ENCODE measurements around the gene R3HDM1.
"Not testable (repeated sequence)": the region's sequence is repeated elsewhere in the genome, so short reads cannot be mapped to it uniquely, and the experiment has no call there.

Gene R3HDM1

GRCh38 chr2:135641156-135642068, 110.1 kb downstream of the R3HDM1 start:
- no peak for DNase-seq (ENCODE audit: low read depth in 1 of 2, low spot score in 1 of 2)

- no peak for DNase-seq (ENCODE audit: low read depth in 1 of 2, low spot score in 1 of 2)
Observed at GRCh38 chr2:135647836-135648579, 116.7 kb downstream of the R3HDM1 start.

GRCh38 chr2:135650721-135651120, 119.4 kb downstream of the R3HDM1 start:
- no peak for DNase-seq (ENCODE audit: low read depth in 1 of 2, low spot score in 1 of 2)

DNA sequence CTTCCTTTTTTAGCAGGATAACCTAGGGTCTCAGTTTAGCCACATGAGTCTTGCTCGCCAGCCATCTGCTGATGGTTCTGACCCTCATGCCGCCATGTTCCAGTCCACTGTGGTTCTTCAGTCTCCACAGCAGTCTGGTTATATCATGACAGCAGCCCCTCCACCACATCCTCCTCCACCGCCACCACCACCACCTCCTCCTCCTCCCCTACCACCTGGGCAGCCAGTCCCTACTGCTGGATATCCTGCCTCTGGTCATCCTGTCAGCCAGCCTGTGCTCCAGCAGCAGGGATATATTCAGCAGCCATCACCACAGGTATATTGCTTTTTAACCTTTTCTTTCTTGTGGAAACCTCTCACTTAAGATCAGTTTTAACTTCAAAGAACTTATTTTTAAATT, 120.4 kb downstream of the R3HDM1 start:
- DNase-seq (ENCODE audit: low read depth in 1 of 2, low spot score in 1 of 2) = no peak

DNA sequence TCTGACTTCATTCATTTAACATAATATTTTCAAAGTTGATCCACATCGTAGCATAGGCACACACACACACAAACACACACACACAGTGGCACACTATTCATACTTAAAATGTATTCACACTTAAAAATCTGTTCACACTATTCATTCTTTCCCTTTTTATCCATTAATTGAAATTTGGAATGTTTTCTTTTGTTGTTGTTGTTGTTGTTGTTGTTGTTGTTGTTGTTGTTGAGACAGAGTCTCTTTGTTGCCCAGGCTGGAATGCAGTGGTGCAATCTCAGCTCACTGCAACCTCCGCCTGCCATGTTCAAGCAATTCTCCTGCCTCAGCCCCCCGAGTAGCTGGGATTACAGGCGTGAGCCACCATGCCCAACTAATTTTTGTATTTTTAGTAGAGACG, 123.0 kb downstream of the R3HDM1 start:
- not testable (repeated sequence) for DNase-seq (ENCODE audit: low read depth in 1 of 2, low spot score in 1 of 2)

- DNase-seq (ENCODE audit: low read depth in 1 of 2, low spot score in 1 of 2) = no peak
Observed at GRCh38 chr2:135657806-135658582, 126.7 kb downstream of the R3HDM1 start.

DNA sequence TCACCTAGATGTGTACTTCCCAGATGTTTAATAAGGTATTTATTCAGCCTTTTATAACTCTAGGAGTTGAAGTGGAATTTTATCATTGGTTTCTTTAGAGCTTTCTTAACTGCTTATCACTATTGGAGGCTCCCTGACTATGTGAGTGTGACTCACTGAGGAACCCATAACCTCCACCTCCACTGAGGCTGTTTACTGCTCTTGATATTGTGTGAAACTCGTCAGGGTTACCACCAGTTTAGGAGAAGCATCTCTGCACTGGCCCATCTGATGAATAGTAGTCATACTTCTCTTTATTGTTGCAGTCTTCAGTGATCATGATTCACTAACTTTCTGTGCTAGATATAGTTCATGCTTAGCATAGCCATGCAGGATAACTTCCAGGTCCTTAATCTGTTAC, 130.8 kb downstream of the R3HDM1 start:
- DNase-seq (ENCODE audit: low read depth in 1 of 2, low spot score in 1 of 2) = no peak

DNA sequence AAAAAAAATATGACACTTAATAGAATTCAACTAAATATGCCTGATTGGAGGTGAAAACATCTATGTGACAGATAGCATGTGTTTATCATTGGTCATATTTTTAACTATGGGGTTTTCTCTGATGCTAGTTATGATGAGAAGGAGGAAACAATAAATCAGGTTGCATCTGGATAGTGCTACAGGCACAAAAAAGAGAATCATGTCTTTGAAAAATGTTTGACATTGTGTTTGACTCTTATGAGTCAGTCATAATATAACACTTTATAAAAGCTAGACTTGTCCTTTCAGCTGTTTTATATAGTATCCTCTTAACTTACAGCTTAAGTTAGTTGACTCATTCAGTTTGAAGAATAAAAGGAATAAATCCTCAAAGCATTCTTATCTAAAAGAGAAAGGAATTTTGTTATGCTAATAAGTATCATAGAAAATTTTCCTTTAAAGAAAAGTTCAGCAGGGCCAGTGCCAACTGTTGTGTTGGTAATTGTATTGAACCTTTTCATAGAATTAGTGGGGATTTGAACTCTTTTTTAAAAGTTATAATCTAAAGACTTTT, 131.9 kb downstream of the R3HDM1 start:
- DNase-seq (ENCODE audit: low read depth in 1 of 2, low spot score in 1 of 2) = no peak

- DNase-seq (ENCODE audit: low read depth in 1 of 2, low spot score in 1 of 2) = no peak
Observed at GRCh38 chr2:135664623-135665068, 133.4 kb downstream of the R3HDM1 start.

DNA sequence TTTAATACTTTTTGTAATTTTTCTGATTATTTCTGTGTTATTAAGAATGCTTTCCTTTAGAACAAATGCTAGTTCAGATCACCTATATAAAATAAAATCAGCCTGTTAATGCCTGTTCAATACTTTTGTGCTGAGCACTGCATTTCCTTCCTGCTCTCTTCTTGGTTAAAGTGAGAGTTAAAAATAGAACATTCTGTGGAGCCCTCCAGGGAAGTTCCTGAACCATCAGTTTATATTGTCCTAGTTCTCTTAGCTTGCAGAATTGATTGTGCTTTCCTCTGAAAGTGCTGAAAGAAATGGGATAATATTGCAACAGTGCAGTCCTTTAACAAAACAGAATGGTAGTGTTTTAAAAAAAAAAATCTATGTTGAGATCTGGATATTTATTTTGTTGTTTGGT, 135.8 kb downstream of the R3HDM1 start:
- DNase-seq (ENCODE audit: low read depth in 1 of 2, low spot score in 1 of 2) = no peak

DNA sequence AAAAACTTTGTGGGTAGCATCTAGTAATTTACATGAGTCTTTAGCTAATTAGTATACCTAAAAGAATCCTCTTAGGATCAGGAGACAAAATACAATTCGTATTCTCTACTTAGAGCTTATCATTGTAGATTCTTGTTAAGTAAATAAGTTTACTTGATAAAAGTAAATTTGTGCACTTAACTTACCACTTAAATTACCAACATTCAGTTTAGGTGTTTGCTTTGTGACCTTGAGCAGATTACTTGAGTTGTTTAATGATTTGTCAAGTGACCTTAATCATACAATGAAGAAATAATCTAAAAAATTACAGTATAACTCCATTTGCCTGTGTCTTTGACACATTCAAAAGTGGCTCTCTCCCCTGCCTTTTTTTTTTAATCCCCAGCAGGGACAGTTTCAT, 143.2 kb downstream of the R3HDM1 start:
- no peak for DNase-seq (ENCODE audit: low read depth in 1 of 2, low spot score in 1 of 2)

GRCh38 chr2:135676031-135676430, 144.7 kb downstream of the R3HDM1 start:
- no peak for DNase-seq (ENCODE audit: low read depth in 1 of 2, low spot score in 1 of 2)

GRCh38 chr2:135679125-135679524, 147.8 kb downstream of the R3HDM1 start:
- DNase-seq (ENCODE audit: low read depth in 1 of 2, low spot score in 1 of 2) = no peak

- no peak for DNase-seq (ENCODE audit: low read depth in 1 of 2, low spot score in 1 of 2)
Observed at GRCh38 chr2:135685361-135685760, 154.1 kb downstream of the R3HDM1 start.

DNA sequence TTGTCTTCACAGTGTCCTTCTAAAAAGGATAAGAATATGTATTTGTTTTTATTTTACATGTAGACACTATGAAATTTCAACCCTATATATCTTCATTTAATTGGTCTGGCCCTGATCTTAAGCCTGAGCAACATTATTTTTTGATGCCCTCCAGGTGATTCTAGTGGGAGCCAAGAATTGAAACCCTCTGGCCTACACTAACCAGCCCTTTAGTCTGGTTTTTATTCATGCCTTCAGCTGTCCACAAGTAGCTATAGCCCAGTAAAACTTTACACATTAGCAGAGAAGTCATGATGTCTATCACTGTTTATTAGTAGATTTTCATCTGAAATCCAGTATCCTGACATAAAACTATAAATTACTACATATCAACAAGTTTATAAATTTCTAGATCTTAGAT, 157.7 kb downstream of the R3HDM1 start:
- DNase-seq (ENCODE audit: low read depth in 1 of 2, low spot score in 1 of 2) = no peak

DNA sequence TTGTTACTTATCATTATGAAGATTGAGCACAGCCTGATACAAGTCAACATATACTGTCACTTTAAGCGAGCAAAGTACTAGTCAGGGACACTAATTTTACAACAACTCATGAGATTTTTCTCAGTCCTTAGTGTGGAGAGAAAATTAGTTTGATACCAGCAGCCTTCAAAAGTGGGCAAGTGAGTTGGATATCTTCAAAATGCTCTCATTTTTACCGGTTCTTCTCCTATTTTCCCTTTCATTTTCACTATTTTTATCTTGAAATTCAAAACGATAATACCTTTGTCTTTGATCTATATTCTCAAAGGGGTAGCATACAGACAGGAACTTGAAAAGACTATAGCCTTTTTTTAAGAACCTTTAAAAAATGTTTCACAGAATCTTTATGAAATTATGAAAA, 158.4 kb downstream of the R3HDM1 start:
- DNase-seq (ENCODE audit: low read depth in 1 of 2, low spot score in 1 of 2) = no peak

DNA sequence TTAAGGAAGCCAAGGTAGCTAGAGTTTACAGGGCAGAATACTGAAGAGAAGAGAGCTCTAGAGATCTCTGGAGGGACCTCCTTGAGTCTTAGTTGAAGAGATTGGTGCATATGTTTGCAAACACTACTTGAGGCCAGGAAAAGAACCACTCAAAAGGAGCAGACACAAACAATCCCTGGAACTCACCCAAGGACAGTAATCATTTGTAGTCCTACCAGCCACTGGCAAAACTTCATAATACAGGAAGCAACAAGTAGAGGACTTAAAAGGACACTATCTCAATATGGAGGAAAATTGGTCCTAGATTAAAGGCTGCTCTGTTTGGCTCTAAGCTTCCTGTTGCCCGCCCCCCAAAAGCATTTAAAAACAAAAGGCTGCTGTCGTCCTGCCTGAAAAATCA, 163.4 kb downstream of the R3HDM1 start:
- DNase-seq (ENCODE audit: low read depth in 1 of 2, low spot score in 1 of 2) = no peak

DNA sequence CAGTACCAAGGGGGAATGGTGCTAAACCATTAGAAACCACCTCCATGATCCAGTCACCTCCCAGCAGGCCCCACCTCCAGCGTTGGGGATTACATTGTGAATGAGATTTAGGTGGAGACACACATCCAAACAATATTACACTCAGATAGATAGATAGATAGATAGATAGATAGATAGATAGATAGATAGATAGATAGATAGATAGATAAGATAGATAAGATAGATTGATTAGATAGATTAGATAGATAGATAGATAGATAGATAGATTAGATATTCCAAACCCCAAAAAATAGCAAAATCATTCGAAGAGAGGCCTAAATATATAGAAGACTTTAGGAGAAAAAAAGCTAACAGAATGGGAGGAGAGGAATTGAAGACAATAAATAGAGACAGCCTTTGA, 167.6 kb downstream of the R3HDM1 start:
- DNase-seq (ENCODE audit: low read depth in 1 of 2, low spot score in 1 of 2) = no peak

DNA sequence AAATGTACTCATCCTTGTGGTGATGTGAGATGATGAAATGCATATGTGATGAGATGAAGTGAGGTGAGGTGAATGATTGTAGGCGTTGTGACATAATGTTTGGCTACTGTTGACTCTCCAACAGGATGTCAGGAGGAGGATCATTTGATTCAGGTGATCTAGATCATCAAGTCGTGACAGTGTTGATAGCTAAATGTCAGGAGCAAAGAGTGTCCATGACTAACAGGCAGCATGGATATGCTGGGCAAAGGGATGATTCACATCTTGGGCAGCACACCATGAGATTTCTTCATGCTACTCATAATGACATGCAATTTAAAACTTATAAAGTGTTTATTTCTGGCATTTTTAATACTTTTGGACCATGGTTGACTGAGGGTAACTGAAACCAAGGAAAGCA, 170.2 kb downstream of the R3HDM1 start:
- DNase-seq (ENCODE audit: low read depth in 1 of 2, low spot score in 1 of 2) = no peak

GRCh38 chr2:135703300-135703699, 172.0 kb downstream of the R3HDM1 start:
- no peak for DNase-seq (ENCODE audit: low read depth in 1 of 2, low spot score in 1 of 2)

DNA sequence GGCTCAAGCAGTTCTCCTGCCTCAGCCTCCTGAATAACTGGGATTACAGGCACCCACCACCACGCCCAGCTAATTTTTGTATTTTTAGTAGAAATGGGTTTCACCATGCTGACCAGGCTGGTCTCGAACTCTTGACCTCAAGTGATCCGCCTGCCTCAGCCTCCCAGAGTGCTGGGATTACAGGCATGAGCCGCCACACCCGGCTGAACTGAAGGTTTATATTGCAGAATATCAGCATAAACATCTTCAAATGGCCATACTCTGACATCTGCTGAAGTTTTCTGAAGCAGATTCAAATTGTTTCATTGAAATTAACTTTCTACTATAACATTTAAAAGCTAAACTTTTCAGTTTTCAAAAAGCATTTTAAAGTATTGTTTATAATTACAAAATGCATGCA, 172.8 kb downstream of the R3HDM1 start:
- not testable (repeated sequence) for DNase-seq (ENCODE audit: low read depth in 1 of 2, low spot score in 1 of 2)

All from activated CD4-positive, alpha-beta T cell treated with anti-CD3 and anti-CD28 coated beads, Interleukin-2, amount 50 U/mL, for 24 hours (primary cell).